ENCODE results near the gene ZMIZ2. TPM values are rescaled to one million over a fixed set of nuclear protein-coding genes. Genes with fewer than 3 reads are reported as not detected.

The ZMIZ2 gene
- total RNA-seq, 2 donors from 2014 or later = 23.4 to 38.9 TPM

- no peak for ATAC-seq (ENCODE audit: insufficient number of reproducible peaks, low FRiP score, low read depth)
- no peaks in the 10 kb centered on the region for H3K9me3 ChIP-seq
- no peak overlapping the region for H3K4me3 ChIP-seq
- no peaks in the 10 kb centered on the region for H3K27me3 ChIP-seq (replicated peaks; ENCODE audit: insufficient read depth)
- no peak for DNase-seq (ENCODE audit: low spot score)
- H3K4me1 ChIP-seq (ENCODE audit: control insufficient read depth in 1 of 2, low read depth in 2 of 2) = peaks cover 27 to 36% of the 10 kb centered on the region in 2 donors
- peaks cover 37% of the 10 kb centered on the region for H3K36me3 ChIP-seq
- H3K27ac ChIP-seq = no peak overlapping the region
- no peak for TF ChIP-seq CTCF (IDR thresholded peaks at IDR 0.05)
Measured at GRCh38 chr7:44766416-44766801, 17.8 kb downstream of the ZMIZ2 start.

GRCh38 chr7:44767134-44767911, 18.7 kb downstream of the ZMIZ2 start:
- H3K36me3 ChIP-seq = peaks cover 37% of the 10 kb centered on the region
- H3K27ac ChIP-seq = peak overlapping the region; percentile 54 to 77
- H3K4me3 ChIP-seq = no peak overlapping the region
- peaks cover 27 to 36% of the 10 kb centered on the region in 2 donors for H3K4me1 ChIP-seq (ENCODE audit: control insufficient read depth in 1 of 2, low read depth in 2 of 2)
- ATAC-seq (ENCODE audit: insufficient number of reproducible peaks, low FRiP score, low read depth) (no peak), DNase-seq (ENCODE audit: low spot score) (no peak)
- no peaks in the 10 kb centered on the region for H3K27me3 ChIP-seq (replicated peaks; ENCODE audit: insufficient read depth)
- no peak for TF ChIP-seq CTCF (IDR thresholded peaks at IDR 0.05)
- H3K9me3 ChIP-seq = no peaks in the 10 kb centered on the region

DNA sequence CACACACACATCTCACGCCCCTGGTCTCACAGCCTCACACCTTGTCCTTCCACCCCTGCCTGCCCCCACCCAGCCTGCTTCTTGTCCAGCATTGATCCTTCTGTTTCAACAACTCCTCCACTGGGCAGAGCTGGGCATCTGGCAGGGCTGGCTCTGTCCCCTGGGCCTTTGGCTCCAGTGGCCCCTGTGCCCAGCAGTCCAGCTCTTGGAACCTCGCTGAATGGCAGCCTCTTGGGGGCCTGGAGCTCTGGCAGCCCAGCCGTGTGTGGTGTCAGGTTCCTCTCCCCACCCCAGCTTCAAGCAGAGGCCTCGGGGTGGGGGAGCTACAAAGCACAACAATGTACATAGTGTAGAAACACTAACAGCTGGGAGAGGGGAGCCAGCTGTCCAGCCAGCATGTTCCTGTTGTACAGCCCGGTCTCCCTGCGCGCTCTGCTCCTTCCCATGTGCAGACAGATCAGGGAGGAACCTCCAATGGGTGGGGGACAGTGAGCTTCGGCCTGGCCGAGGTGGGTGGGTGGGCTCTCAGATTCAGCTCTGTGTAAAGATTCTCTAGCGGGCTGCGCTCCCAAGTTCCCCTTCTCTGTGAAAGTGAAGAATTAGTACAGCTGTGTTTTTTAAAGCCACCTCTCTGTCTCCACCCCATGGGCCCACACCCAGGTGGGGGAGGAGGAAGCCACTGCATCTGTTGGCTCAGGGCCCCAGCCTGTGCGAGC, 19.4 kb downstream of the ZMIZ2 start:
- Histone ChIP-seq H3K4me1 (ENCODE audit: control insufficient read depth in 1 of 2, low read depth in 2 of 2) (peaks cover 27 to 36% of the 10 kb centered on the region in 2 donors), H3K27ac (peak overlapping the region; percentile 54 to 77), H3K9me3 (no peaks in the 10 kb centered on the region), H3K27me3 (replicated peaks; ENCODE audit: insufficient read depth) (no peaks in the 10 kb centered on the region), H3K4me3 (peak overlapping the region; percentile 30), H3K36me3 (peaks cover 31% of the 10 kb centered on the region)
- DNase-seq (ENCODE audit: low spot score) (no peak), ATAC-seq (ENCODE audit: insufficient number of reproducible peaks, low FRiP score, low read depth) (no peak)
- no peak for TF ChIP-seq CTCF (IDR thresholded peaks at IDR 0.05)

- no peak for TF ChIP-seq CTCF (IDR thresholded peaks at IDR 0.05)
- no peaks in the 10 kb centered on the region for H3K27me3 ChIP-seq (replicated peaks; ENCODE audit: insufficient read depth)
- H3K36me3 ChIP-seq = peaks cover 24% of the 10 kb centered on the region
- peaks cover 27 to 36% of the 10 kb centered on the region in 2 donors for H3K4me1 ChIP-seq (ENCODE audit: control insufficient read depth in 1 of 2, low read depth in 2 of 2)
- H3K4me3 ChIP-seq = peak overlapping the region; percentile 30
- no peaks in the 10 kb centered on the region for H3K9me3 ChIP-seq
- H3K27ac ChIP-seq = peak overlapping the region; percentile 54 to 77
- ATAC-seq (ENCODE audit: insufficient number of reproducible peaks, low FRiP score, low read depth) (no peak), DNase-seq (ENCODE audit: low spot score) (no peak)
Measured at GRCh38 chr7:44768628-44769371, 20.2 kb downstream of the ZMIZ2 start.

- H3K9me3 ChIP-seq = no peaks in the 10 kb centered on the region
- DNase-seq (ENCODE audit: low spot score) (no peak), ATAC-seq (ENCODE audit: insufficient number of reproducible peaks, low FRiP score, low read depth) (no peak)
- no peaks in the 10 kb centered on the region for H3K27me3 ChIP-seq (replicated peaks; ENCODE audit: insufficient read depth)
- no peak for TF ChIP-seq CTCF (IDR thresholded peaks at IDR 0.05)
- peak overlapping the region; percentile 54 to 77 for H3K27ac ChIP-seq
- H3K36me3 ChIP-seq = peaks cover 23% of the 10 kb centered on the region
- peak overlapping the region; percentile 37 for H3K4me3 ChIP-seq
- H3K4me1 ChIP-seq (ENCODE audit: control insufficient read depth in 1 of 2, low read depth in 2 of 2) = peaks cover 27 to 36% of the 10 kb centered on the region in 2 donors
Measured at GRCh38 chr7:44769376-44769775, 20.7 kb downstream of the ZMIZ2 start.

Measured in thoracic aorta (tissue), 2 donors.